Glomerular endothelial cell (primary cell): ENCODE measurements around the gene FAM240B. TPM values are rescaled to one million over a fixed set of nuclear protein-coding genes. Genes with fewer than 3 reads are reported as not detected.

ENCODE experiments used
- DNase-seq: peaks from one replicate; pipeline ENCODE4 v3.0.0-alpha.2; 2011; ENCODE audit warnings: low read depth, low spot score; ENCODE audit errors: extremely low read depth
- total RNA-seq: library from RNA; depleted of rRNA; stranded (reverse); fragments of >200 nt; gene quantifications from 2 replicates; pipeline ENCODE4 v1.2.3, GENCODE V29; 2015

The FAM240B gene
- total RNA-seq, 1 donor from 2014 or later, result not detected

DNA sequence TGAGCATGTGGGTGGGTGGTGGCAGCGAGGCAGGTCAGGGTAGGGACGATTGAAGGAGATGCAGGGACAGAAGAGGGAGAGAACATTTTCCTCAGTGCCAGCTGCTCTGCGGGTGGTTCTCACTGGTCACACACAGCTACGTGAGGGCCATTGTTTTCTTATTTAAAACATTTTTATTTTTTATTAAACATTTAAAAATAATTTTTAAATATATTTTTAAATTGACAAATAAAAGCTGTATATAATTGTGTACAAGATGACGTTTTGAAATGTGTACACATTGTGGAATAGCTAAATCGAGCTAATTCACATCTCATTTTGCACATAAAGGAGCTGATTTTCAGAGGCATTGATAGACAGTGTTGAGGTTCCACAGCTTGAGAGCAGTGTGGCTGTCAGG is 14.0 kb downstream of the FAM240B start:
- DNase-seq, result no peak

DNA sequence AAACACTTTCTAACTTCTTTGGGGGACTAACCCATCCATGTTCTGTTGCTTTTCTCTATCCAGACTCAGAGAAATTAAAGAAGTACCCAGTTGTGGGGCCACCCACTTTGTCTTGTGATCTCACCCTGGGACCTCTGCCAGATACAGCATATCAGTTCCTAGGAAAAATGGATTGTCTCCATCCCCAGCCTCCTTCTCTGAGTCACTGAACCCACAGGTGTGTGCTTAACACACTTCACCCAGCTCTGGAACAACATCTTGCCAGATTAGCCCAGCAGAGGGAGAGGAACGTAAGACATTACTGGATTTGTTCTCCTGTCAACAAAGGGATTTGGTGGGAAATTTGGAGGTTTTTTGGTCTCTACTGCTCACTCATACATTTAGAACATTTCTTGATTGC is 19.2 kb downstream of the FAM240B start:
- DNase-seq, result no peak

DNA sequence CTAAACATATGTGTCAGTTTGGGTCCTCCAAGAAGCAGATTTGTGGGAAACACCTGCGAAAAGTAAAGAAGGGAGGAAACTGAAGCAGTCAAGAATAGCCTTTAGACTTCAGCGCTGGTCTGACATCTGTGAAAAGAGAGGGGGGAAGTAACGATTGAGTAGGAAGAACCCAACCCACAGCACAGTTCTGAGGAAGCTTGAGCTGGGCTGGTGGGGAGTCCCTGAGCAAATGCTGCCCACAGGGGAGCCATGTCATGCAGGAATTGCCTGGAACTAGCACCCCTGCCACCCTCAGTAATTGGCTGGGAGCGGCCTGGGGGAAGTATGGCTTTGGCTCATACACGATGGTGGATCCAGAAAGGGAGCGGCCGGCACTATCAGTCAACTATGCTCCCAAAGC is 20.6 kb downstream of the FAM240B start:
- no peak for DNase-seq

DNA sequence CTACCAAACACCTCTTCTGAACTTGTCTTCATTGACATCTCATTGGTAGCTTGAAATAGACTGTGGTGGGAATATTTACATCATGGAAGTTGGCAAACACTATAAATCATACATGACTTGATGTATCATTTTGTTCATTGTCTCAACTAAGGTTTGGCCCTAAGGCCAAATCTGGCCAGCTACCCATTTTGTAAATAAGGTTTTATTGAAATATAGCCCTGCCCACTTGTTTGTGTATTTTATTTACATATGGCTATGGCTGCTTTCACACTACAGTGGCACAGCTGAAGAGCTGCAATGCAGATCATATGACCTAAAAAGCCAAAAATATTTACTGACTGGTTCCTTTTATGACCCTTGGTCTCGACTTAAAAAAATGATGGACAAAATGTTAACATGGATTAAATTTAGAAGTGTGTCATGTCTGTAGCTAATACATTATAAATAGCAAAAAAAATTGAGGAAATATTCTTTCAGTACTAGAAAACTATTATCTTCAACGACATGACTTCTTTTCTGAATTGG is 22.1 kb downstream of the FAM240B start:
- no peak for DNase-seq

DNA sequence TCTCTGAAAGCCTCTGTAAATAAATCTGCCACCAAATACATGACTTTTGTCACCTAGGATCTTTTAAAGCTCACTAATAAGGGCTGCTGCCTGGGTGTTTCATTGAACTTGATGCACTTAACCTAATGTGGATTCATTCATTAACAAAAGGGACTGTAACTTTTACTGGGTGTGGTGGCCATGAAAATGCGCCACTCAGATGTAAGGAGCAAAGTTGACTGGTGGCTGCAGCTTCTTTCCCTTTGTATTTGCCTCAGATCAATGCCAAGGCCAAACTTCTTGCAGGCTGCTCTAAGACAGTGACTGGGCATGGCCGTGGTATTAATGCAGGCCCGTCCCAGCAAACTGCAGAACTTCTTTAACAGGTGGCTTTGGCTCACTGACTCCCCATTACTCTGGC is 22.9 kb downstream of the FAM240B start:
- DNase-seq, result no peak

DNA sequence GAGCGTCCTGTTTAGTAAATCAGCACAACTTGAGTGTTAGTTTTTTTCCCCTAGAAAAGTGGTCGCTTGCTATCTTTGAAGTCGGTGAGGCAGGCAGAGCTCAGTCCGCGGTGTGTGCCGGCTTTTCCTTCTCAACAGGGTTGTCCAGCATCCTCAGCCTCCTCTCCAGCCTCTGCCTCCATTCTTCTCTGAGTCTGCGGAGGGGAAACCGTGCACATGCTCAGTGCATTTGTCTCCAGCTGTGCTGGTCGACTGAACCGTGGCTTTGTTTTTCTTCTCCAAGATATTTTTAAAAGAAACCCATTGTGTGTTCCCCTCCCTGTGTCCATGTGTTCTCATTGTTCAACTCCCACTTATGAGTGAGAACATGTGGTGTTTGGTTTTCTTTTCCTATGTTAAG is 25.3 kb downstream of the FAM240B start:
- DNase-seq, result no peak

DNA sequence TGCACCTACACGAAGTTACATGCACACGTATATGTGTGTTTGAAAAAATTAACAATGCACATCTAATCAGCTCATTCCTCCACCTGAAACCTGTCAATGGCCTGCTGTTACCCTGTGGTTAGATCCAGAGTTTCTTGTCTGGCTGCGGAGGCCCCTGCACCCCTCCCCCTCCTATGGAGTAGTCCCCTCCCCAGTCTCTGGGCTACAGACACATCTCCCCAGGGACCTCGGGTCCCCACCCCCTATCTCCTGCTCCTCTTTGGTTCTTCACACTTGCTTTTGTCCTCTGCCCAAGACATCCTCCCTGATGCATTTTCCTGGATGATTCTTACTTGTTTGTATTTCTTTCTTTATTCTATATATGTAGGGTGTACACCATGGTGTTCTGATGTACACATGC is 27.2 kb downstream of the FAM240B start:
- DNase-seq, result no peak

DNA sequence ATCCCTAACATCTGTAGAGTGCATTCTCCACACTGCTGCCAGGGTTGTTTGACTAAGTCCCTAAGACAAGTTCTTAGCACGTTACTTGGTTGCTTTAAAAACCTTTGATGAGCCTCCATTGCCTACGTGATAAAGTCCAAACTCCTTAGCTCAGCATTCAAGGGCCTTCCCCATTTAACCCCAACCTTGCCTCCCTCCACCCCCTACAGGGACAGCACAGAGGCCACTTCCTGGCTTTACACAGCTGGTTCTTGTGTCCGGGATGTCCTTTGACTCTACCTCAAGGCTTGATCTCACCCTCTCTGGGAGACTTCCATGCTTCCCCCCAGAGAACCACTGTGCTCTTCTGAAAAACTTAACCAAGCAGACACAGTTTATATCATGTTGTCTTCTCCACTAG is 29.4 kb downstream of the FAM240B start:
- no peak for DNase-seq

DNA sequence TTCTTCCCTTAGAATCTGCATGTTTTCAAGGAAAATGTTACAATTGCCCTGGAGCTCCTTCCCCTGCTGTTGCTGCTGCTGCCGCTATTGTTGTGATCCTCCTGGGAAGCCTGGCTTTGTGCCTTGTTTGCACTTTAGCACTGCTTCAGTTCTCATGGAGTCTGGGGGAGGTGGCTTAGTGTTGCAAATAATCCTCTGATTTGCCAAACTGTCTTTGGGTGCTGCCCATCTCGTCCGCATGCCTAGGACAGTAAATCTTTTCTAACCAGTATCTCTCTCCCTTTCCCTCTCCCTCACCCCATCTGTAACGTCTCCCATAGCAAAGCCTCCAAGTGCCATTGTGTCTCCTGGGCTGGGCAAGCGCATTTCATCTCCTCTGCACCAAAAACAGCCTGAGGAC is 30.3 kb downstream of the FAM240B start:
- DNase-seq, result no peak

DNA sequence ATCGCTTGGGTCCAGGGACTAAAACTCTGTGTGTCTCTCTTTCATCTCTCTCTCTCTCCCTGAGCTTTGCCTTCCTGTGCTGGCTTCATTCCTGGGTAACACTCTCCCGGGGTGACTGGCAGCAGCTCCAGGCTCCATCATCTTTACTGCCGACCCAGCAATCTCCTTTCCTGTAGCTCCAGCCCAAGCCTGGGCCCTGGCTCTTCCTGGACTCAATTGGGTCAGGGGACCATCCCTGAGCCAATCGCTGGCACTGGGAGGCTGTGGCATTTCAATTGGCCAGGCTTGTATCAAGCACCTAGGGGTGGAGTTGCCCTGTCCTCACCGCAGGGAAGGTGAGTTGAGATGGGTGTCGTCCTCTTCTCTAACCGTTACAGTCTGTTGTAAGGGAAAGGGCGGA is 31.9 kb downstream of the FAM240B start:
- no peak for DNase-seq

DNA sequence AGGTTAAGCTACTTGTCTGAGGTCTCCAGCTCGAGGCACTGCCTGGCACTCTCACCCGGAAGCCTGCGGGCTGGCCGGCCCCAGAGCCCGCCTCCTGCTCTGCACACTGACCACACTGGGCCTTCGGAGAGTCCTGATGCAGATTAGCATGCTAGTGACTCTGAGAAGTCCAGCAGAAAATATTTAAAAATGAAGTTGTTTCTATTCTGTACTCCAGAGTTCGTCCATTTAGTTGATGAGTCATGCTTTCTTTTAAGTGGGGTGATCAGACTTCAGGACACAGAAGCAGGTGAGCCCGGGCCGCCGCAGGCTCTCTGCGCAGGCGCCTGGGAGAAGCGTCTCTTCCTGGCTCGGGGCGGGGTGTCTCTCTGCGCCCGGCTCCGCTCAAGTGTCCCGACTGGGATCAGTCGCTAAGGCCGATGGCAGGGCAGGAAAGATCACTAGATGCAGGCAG is 32.5 kb downstream of the FAM240B start:
- no peak for DNase-seq

DNA sequence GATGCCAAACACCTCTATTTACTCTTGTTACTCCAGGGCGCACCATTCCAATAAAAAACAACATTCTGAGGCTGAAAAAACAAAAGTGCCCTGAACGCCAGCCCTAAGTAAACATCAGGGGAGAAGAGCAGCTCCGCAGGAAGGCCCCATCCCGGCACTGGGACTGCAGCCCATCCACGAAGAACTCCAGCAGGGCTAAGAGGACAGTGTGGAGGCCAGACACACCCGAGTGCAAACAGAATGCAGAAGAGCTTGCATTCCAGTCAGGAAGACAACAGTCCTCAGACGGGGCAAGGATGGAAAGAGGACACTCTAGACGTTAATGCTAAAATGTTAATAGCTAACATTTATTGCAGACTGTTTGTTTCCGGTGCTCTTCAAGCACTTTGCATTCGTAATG is 33.0 kb downstream of the FAM240B start:
- DNase-seq, result no peak

DNA sequence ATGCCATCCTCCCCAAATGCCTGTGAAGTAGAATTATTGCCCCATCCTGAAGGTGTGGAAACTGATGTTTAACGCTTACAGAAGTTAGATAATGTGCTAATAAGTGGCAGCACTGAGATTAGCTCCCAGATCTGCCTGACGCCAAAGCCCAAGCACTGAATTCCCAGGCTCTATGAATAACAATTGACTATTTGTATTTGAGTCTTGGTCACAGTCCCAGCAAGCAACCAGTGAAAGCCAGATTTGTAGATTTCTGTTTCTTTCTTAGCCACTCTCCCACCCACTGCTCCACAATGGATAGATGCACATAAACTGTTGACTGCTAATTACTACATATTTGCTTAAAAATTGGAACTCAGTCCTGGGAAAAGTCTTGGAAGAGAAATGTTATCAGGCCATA is 34.4 kb downstream of the FAM240B start:
- no peak for DNase-seq

DNA sequence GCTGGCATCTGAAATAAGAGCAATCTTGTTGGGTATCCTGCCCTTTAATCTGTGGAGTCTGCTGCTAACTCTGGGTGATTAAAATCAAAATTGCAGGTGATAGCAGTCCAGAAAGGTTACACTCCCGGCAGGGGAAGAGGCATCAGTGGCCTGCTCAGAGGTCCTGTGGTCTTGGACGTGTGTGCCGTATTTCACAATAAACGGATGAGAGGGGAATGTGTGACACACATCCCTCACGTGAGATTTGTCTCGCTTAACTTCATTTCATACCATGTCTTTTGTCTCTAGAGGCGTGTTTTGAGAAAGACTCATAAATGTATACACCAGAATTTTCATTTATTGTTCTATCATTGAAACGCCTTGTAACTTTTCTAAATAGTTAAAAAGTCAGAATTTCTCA is 36.6 kb downstream of the FAM240B start:
- no peak for DNase-seq

DNA sequence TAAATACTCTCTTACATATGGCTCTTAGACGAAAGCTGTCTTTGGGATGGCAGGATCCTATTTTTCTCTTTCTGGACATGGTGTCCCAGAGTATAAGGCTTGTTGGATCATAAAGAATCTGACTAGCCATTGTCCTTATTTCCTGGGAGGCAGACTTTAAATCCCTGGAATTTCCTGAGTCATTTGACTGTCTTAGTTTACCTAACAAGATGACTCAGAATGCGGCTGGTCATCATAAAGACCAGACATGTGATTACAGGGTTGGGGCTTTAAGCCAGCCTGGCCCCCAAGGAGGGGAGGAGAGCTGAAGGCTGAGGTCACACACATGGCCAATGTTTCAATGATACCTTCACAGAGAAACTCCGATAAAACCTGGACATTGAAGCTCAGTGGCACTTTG is 37.2 kb downstream of the FAM240B start:
- DNase-seq, result peak; percentile 66

DNA sequence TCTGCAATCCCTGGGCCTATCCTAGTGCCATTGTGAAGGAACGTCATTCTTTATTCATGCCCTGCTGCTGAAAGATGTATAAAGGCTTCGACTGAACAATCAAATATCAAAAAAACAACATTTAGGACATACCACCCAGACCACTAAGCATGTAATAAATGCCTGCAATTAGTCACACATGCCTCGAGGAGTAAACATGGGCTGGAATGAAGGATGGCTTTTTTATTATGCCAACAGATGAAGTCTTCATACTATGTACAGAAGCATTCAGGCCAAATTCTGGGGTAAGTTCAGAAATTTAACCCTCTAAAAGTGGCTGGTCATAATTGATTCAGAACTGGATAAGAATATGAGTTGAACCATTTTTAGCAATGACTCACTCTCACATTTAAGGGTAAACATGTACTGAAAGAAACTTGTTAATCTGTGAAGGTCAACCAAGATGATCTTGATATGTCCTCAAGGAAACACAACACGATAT is 38.1 kb downstream of the FAM240B start:
- DNase-seq, result no peak

DNA sequence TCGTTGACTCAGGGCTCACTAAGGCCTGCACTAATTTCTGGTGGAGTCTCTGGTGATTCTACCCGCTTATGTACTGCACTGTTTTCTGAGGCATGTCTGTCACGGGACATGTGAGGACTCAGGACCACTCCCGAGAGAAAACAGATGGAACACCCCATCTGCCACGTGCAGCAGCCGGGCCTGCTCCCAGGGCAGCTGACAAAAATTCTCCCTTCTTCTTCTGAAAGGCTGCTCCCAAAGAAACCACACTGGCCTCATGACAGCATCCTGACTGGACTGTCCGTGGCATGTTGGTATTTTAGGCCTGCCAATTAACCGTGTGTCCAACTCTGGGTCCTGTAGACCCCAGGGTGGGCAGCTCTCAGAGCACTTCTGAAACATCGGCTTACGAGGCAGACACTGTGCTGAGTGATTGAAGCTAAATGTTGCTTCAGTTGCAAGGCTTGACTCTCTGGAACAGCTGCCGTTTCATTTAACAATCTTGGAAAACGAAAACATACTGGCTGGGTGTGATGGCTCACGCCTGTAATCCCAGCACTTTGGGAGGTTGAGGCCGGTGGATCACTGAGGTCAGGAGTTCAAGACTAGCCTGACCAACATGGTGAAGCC is 39.0 kb downstream of the FAM240B start:
- no peak for DNase-seq

DNA sequence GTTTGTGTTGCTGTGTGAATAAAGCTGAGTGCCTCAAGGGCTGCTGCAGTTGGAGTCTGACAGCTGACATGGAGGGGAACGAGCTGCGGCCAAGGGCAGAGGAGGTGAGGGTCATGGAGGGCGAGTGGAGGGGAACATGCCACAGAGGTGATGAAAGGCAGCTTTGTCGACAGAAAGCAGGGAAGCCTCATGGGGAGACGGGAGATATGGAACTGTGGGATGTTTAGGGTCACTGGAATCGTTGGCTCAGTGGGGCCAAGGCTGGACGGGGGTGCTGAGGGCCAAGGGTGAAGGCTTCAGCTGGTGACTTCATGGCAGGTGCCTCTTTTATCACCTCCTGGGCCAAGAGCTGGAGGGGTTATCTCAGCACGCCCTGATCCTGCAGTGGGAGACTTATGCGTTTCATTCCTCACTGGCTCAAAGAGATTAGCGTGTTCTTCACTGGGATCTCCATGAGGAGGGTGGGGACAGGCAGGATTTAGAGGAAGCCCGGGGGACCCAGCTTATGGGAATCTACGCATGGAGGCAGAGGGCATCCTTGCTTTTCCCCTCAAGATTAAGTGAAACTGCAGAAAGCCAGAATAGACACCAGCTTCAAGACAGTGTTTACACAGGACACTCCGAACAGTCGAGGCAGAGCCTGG is 42.2 kb downstream of the FAM240B start:
- no peak for DNase-seq

DNA sequence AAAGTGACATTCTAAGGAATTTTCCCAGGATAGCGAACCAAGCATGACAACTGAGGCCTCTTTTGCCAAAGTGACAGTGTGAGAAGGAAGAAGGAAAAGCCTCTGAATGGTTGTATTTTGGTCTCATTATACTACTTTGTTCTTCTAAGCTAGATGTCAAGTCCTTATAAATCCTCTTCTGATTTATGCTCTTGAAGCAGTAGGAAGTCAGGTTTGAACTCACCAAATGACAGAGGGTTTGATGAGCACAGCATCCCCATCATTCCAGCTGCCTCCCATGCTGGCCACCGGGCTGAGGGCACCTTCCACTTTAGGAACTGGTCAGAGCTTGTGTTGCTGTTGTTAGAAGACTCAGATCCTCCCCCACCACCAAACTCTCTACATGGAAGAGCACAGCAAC is 44.1 kb downstream of the FAM240B start:
- no peak for DNase-seq

DNA sequence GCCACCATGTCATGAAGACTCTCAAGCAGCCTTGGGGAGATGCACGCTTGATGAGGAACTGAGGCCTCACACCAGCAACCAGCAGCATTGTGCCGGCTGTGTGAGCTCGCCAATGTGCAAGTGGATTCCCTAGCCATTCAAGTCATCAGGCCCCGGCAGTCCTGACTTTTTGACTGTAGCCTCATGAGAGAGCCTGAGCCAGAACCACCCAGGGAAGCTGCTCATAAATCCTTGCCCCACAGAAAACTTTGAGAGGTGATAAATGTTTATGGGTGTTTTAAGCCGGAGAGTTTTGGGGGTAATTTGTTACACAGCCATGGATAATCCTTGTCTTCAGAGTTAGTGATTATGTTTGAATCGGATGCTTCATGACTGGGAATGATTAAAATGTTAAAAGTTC is 44.7 kb downstream of the FAM240B start:
- DNase-seq, result no peak

DNA sequence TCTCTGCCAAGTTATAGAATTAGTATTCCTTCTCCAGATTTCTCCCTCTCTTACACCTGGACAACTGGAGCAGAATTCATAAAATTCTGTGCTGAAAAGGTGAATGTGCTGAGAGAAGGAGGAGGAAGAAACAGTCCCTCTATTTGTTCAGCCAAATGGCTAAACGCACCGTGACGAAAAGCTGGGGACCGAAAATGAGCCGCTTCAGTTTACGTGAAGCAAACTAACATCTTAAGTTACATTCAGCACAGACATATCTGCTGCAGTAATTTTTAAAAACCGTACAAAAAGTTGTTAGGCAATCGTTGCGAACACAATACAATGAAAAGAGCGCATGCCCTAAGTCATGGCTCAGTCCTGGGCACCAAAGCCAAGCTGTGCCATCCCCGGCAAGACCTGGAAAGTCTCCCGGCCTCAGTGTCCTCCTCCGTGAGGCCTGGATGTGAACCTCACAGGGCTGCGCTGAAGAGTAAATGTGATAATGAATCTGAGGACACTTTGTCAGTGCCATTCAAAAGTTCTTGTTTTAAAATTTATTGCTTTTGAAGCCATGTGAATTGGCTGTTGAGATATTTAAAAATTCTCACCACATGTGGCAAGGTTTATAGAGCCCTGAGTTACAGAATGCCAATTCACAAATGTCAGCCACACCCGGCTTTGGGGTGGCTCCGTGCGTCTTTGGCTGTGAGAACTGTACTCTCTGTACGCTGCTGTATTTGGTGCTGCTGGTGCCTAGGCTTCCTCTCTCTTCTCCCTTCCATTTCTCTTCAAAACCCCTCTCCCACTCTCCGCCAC is 46.3 kb downstream of the FAM240B start:
- no peak for DNase-seq

DNA sequence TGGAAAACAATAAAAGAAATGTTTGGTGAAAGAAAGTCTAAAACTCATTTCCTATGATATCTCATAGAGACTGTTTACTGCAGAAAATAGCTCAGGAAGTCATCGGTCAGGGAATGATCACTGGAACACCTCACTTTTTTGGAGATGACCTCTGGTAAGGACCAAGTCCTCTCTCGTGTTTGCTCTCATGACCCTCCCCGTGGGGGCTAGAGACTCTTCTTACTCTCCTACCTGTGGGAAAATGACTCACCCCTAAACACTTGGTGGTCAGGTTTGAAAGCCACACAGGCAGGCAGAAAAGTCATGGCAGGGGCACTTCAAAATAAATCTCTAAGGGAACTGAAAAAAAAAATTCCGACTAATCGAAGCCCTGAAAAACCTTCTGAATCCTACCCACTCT is 48.2 kb downstream of the FAM240B start:
- no peak for DNase-seq
